Measurements from ENCODE around the gene PCDHGB7. TPM values are rescaled to one million over a fixed set of nuclear protein-coding genes. Genes with fewer than 3 reads are reported as not detected.
"Not testable (repeated sequence)": the region's sequence is repeated elsewhere in the genome, so short reads cannot be mapped to it uniquely, and the experiment has no call there.

PCDHGB7 gene
- polyA plus RNA-seq = 0.66 to 1.1 TPM (median 0.69 TPM) in 3 replicates
- 1.9 TPM for polyA plus RNA-seq (2011; ENCODE audit: low read depth)
- 0.19 and 0.32 TPM in 2 replicates for polyA plus RNA-seq (2011; cell fraction: cytosol; rRNA removed)
- polyA plus RNA-seq (2011; cell fraction: nucleus; rRNA removed) = 2.4 and 3.2 TPM in 2 replicates
- polyA plus RNA-seq (2012; ENCODE audit: low replicate concordance) = 1.3 and 1.6 TPM in 2 replicates
- polyA minus RNA-seq = 2.6 to 3.5 TPM (median 2.8 TPM) in 3 replicates
- polyA minus RNA-seq (2011; cell fraction: cytosol; rRNA and poly(A)+ RNA removed) = 0.58 TPM
- 6.1 and 8.0 TPM in 2 replicates for polyA minus RNA-seq (2011; cell fraction: nucleus; rRNA and poly(A)+ RNA removed)

GRCh38 chr5:141417494-141418172 is at the start of gene PCDHGB7:
Gene PCDHGB7, plus strand, starts transcription at chr5:141417677. Its CDS starts 183 bp downstream, at chr5:141417860.
- peak within 1 kb of the TSS; percentile 61 for H2AFZ ChIP-seq (ENCODE audit: control insufficient read depth, low read length)
- H3K27ac ChIP-seq (ENCODE audit: control insufficient read depth, insufficient read depth, low read length); DNase-seq (ENCODE audit: low read depth, low spot score): not testable (repeated sequence)

DNA sequence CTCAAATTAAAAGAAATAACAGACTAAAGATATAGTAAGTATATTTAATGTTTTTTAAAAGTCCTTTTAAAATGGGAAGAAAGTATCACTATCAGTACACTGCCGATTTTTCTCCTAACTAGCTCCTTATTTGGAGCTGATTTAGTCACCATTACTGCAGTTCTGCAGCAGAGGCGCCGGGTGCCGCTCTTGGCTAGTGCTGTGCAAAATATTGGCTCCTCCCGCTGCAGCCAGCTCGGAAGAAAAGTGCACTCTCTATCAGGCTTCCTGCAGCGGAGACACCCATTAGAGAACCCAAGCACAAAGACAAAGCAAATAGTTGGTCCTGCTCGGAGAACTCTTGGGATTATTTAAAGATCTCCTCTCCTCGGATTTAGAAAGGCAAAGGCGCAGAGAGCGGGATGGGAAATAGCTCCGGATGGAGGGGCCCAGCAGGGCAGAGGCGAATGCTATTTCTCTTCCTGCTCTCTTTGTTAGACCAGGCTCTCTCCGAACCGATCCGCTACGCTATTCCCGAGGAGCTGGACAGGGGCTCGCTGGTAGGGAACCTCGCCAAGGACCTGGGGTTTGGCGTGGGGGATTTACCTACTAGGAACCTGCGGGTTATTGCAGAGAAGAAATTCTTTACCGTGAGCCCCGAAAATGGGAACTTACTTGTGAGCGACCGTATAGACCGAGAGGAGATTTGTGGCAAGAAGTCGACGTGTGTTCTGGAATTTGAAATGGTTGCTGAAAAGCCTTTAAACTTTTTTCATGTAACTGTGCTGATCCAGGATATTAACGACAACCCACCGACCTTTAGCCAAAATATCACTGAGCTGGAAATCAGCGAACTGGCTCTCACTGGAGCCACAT is 47.3 kb upstream of the PCDHGB7 start, which contains the start of gene PCDHGB3:
PCDHGB3 (plus strand) TSS at position 249 of the 855 bp plus-strand sequence; CDS start at position 402, 153 bp downstream.
- FAIRE-seq = no peak
- peaks cover 33% of the 10 kb centered on the region for H3K9me3 ChIP-seq (ENCODE audit: control insufficient read depth, low read depth, low read length)
- H2AFZ ChIP-seq (ENCODE audit: control insufficient read depth, low read length) = peak within 1 kb of the TSS; percentile 33
- H3K79me2 ChIP-seq (ENCODE audit: control insufficient read depth, insufficient read depth, low read length) = no peaks in the 10 kb centered on the region
- no peaks in the 10 kb centered on the region for H3K9me1 ChIP-seq (ENCODE audit: control insufficient read depth, extremely low read depth, insufficient read depth, low read length)
- no peaks in the 10 kb centered on the region for H3K4me1 ChIP-seq (ENCODE audit: control insufficient read depth, extremely low read depth, insufficient read depth, low read length)
- TF ChIP-seq EZH2 (IDR thresholded peaks at IDR 0.05; ENCODE audit: low read length) = no peak
- TF ChIP-seq CTCF (optimal IDR thresholded peaks at IDR 0.05 in 1 of 3, IDR thresholded peaks at IDR 0.05 in 1 of 3, conservative IDR thresholded peaks at IDR 0.05 in 1 of 3; ENCODE audit: extremely low read depth in 1 of 3, insufficient read depth in 2 of 3, low read length in 3 of 3) = peak; percentile 30 to 55 (median 31)
- dilution Hi-C loops (cut with MboI; ENCODE audit: extremely low pct_ligation_motif_present, low sequenced_read_pairs) = no loop called here
- H3K36me3 ChIP-seq (ENCODE audit: control insufficient read depth in 2 of 2, extremely low read depth in 1 of 2, insufficient read depth in 2 of 2, low read length in 2 of 2) = no peaks in the 10 kb centered on the region
- H4K20me1 ChIP-seq (ENCODE audit: control insufficient read depth, extremely low read depth, insufficient read depth, low read length) = no peaks in the 10 kb centered on the region
- DNase-seq (ENCODE audit: low read depth, low spot score) = no peak
- no peak within 1 kb of the TSS for H3K27ac ChIP-seq (ENCODE audit: control insufficient read depth, insufficient read depth, low read length)
- H3K4me3 ChIP-seq (ENCODE audit: control insufficient read depth in 2 of 3, extremely low read depth in 1 of 3, insufficient read depth in 2 of 3, low read depth in 1 of 3, low read length in 3 of 3) = peak within 1 kb of the TSS in 2 of 3 experiments; percentile 1 to 31
- no peak within 1 kb of the TSS for H3K9ac ChIP-seq (ENCODE audit: control insufficient read depth, extremely low read depth, insufficient read depth, low read length)
- peak within 1 kb of the TSS; percentile 29 for H3K4me2 ChIP-seq (ENCODE audit: control insufficient read depth, extremely low read depth, insufficient read depth, low read depth, low read length)
- peaks cover 42% of the 10 kb centered on the region for H3K27me3 ChIP-seq (ENCODE audit: control insufficient read depth, extremely low read depth, insufficient read depth, low read length)

More at GRCh38 chr5:141417494-141418172, at the start of gene PCDHGB7:
- Histone ChIP-seq H3K27me3 (ENCODE audit: control insufficient read depth, extremely low read depth, insufficient read depth, low read length) (peaks cover 34% of the 10 kb centered on the region), H3K9ac (ENCODE audit: control insufficient read depth, extremely low read depth, insufficient read depth, low read length) (peak within 1 kb of the TSS; percentile 16), H3K4me3 (ENCODE audit: control insufficient read depth in 2 of 3, extremely low read depth in 1 of 3, insufficient read depth in 2 of 3, low read depth in 1 of 3, low read length in 3 of 3) (peak within 1 kb of the TSS; percentile 36 to 46 (median 43)), H3K4me2 (ENCODE audit: control insufficient read depth, extremely low read depth, insufficient read depth, low read depth, low read length) (peak within 1 kb of the TSS; percentile 44), H3K9me3 (ENCODE audit: control insufficient read depth, low read depth, low read length) (peaks cover 24% of the 10 kb centered on the region)
- H3K79me2 ChIP-seq (ENCODE audit: control insufficient read depth, insufficient read depth, low read length); H3K36me3 ChIP-seq (ENCODE audit: control insufficient read depth in 2 of 2, extremely low read depth in 1 of 2, insufficient read depth in 2 of 2, low read length in 2 of 2); H3K4me1 ChIP-seq (ENCODE audit: control insufficient read depth, extremely low read depth, insufficient read depth, low read length); H3K9me1 ChIP-seq (ENCODE audit: control insufficient read depth, extremely low read depth, insufficient read depth, low read length); H4K20me1 ChIP-seq (ENCODE audit: control insufficient read depth, extremely low read depth, insufficient read depth, low read length); dilution Hi-C loops (cut with MboI; ENCODE audit: extremely low pct_ligation_motif_present, low sequenced_read_pairs); FAIRE-seq: not testable (repeated sequence)
- TF ChIP-seq CTCF (optimal IDR thresholded peaks at IDR 0.05 in 1 of 3, IDR thresholded peaks at IDR 0.05 in 1 of 3, conservative IDR thresholded peaks at IDR 0.05 in 1 of 3; ENCODE audit: extremely low read depth in 1 of 3, insufficient read depth in 2 of 3, low read length in 3 of 3) = peak; percentile 55 to 78 (median 66)
